GM12878 (cell line): ENCODE results near the gene XRCC6.

Experiments used
- CBFB ChIP-seq: IDR thresholded peaks from 2 replicates; pipeline ENCODE4 v1.6.1; 2016; ENCODE audit warnings: antibody characterized with exemption, low read depth
- EP300 ChIP-seq, 2 experiments: fragments of 150-350 bp in 1 of 2; IDR thresholded peaks; 2 replicates each; pipeline ENCODE4 v1.6.1; 2011 to 2012; ENCODE audit warnings: low read depth in 2 of 2, low read length in 2 of 2, borderline replicate concordance in 1 of 2, improper control_type of control experiment in 1 of 2, inconsistent platforms in 1 of 2; ENCODE audit not compliant: control insufficient read depth in 1 of 2
- MXI1 ChIP-seq: fragments of 150-350 bp; IDR thresholded peaks from 2 replicates; pipeline ENCODE4 v1.6.1; 2011; ENCODE audit warnings: low read depth, mild to moderate bottlenecking, inconsistent platforms, low read length, improper control_type of control experiment
- TF ChIP-seq, protein P1 (sequence below), 3 experiments: IDR thresholded peaks in 2 of 3; conservative IDR thresholded peaks in 1 of 3; 2 replicates each; pipeline ENCODE4 v1.5.1; 2011; ENCODE audit warnings: low read depth in 3 of 3, low read length in 3 of 3, mild to moderate bottlenecking in 3 of 3, control low read depth in 2 of 3, moderate library complexity in 2 of 3, inconsistent platforms in 1 of 3, mixed read lengths in 1 of 3; ENCODE audit not compliant: control insufficient read depth in 2 of 3, insufficient read depth in 1 of 3; ENCODE audit errors: extremely low read depth in 1 of 3

DNA sequence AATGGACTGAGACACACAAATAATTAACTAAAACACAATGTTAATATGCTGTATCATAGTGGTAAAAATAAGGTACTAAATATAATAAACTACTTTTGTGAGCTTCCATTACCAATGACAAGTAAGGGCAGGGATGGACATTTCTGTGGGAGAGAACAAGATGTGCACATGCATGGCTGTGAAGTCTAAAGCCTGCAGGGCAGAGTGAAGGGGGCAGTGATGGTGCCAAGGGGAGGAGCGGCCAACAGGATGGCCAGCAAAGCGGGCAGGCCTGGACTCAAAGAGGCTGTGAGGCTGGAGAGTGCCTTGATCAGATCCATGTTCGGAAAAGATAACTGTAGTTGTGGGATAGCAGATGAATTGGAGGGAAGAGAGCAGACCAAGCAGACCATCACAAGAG is 12.7 kb upstream of the XRCC6 start:
- TF ChIP-seq CBFB (no peak), MXI1 (no peak), EP300 (IDR thresholded peaks at IDR 0.05; ENCODE audit: borderline replicate concordance in 1 of 2, control insufficient read depth in 1 of 2, low read depth in 2 of 2, low read length in 2 of 2) (no peak)
- TF ChIP-seq, protein P1, sequence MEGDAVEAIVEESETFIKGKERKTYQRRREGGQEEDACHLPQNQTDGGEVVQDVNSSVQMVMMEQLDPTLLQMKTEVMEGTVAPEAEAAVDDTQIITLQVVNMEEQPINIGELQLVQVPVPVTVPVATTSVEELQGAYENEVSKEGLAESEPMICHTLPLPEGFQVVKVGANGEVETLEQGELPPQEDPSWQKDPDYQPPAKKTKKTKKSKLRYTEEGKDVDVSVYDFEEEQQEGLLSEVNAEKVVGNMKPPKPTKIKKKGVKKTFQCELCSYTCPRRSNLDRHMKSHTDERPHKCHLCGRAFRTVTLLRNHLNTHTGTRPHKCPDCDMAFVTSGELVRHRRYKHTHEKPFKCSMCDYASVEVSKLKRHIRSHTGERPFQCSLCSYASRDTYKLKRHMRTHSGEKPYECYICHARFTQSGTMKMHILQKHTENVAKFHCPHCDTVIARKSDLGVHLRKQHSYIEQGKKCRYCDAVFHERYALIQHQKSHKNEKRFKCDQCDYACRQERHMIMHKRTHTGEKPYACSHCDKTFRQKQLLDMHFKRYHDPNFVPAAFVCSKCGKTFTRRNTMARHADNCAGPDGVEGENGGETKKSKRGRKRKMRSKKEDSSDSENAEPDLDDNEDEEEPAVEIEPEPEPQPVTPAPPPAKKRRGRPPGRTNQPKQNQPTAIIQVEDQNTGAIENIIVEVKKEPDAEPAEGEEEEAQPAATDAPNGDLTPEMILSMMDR (IDR thresholded peaks at IDR 0.05 in 2 of 3, conservative IDR thresholded peaks at IDR 0.05 in 1 of 3; ENCODE audit: control insufficient read depth in 2 of 3, extremely low read depth in 1 of 3, insufficient read depth in 1 of 3, low read depth in 3 of 3, low read length in 3 of 3): no peak
